Adrenal gland (tissue), 12 donors: ENCODE data around the gene NFATC1. TPM values are rescaled to one million over a fixed set of nuclear protein-coding genes. Genes with fewer than 3 reads are reported as not detected.

Source experiments
- DNase-seq, 7 donors: peaks; one replicate each; pipeline ENCODE4 v3.0.0-alpha.2; 2019 to 2020
- H3K27ac ChIP-seq, 5 donors: fragments of 200-600 bp; sonication (generic) in 4 of 5; 1 replicate in 3 of 5; 2 replicates in 2 of 5; pipeline versions ENCODE4 v1.5.1 to v1.8.0; 2016 to 2020; ENCODE audit warnings: mild to moderate bottlenecking in 1 of 5
- H3K27me3 ChIP-seq: fragments of 200-600 bp; 2 replicates; pipeline ENCODE4 v1.8.0; 2021
- H3K36me3 ChIP-seq, 2 donors: fragments of 200-600 bp; replicated peaks in 1 of 2; 1 replicate in 1 of 2; 2 replicates in 1 of 2; pipeline versions ENCODE4 v1.5.1 to v1.8.0; 2018 to 2022
- H3K4me1 ChIP-seq, 2 donors: fragments of 200-600 bp; replicated peaks in 1 of 2; 1 replicate in 1 of 2; 2 replicates in 1 of 2; pipeline versions ENCODE4 v1.5.1 to v1.8.0; 2018 to 2021
- H3K4me3 ChIP-seq, 4 donors: fragments of 200-600 bp; sonication (generic) in 3 of 4; one replicate each; pipeline ENCODE4 v1.5.1; 2016 to 2018
- H3K9me3 ChIP-seq, 3 donors: fragments of 200-600 bp; sonication (generic) in 1 of 3; replicated peaks in 1 of 3; 1 replicate in 2 of 3; 2 replicates in 1 of 3; pipeline versions ENCODE4 v1.5.1 to v1.8.0; 2016 to 2021
- CTCF ChIP-seq, 6 experiments: fragments of 450-650 bp in 4 of 6; fragments of 200-600 bp in 2 of 6; sonication (generic) in 1 of 6; IDR thresholded peaks; 1 replicate in 5 of 6; 2 replicates in 1 of 6; pipeline versions ENCODE4 v1.5.1 to v1.8.0; 2016 to 2021; ENCODE audit warnings: antibody characterized with exemption in 6 of 6, mild to moderate bottlenecking in 2 of 6, moderate library complexity in 1 of 6
- POLR2A ChIP-seq, 2 donors: fragments of 450-650 bp; IDR thresholded peaks; one replicate each; pipeline ENCODE4 v1.6.1; 2017; ENCODE audit warnings: antibody characterized with exemption in 2 of 2, mild to moderate bottlenecking in 2 of 2, moderate library complexity in 1 of 2
- WGBS, 4 donors: extraction: QIAGEN DNeasy Blood & Tissue Kit in 2 of 4; methylation state at CpG; one replicate each; pipeline versions ENCODE4 v1.1.5 to v1.1.7; 2013 to 2017; 5-methylcytosine and 5-hydroxymethylcytosine counted together
- intact Hi-C, 2 donors: fragments of 100-400 bp; cut with DNase I; formaldehyde crosslinking; loops; one replicate each; pipeline versions ENCODE4 v1.14.1 to v1.15.0; 2022 to 2023
- polyA plus RNA-seq, 3 donors: library from polyadenylated mRNA; stranded (reverse); fragments of 200-250 nt in 2 of 3; fragments of 350-450 nt in 1 of 3; fragmentation: Illumina TruSeq in 1 of 3; extraction: RNeasy Lipid Tissue Mini Kit (QIAGEN cat#74804) in 1 of 3; gene quantifications; one replicate each; pipeline ENCODE4 v1.2.3, GENCODE V29; 2013 to 2014
- total RNA-seq, 9 donors: library from RNA; depleted of rRNA in 4 of 9; stranded (reverse); fragments of >200 nt in 4 of 9; fragments of 120-200 nt in 1 of 9; fragmentation: NEBNext Ultra II Directional in 1 of 9; extraction: Animal tissue kit (Norgen Biotek cat#: 25700) in 1 of 9; gene quantifications; one replicate each; pipeline versions ENCODE4 v1.1.0 to v1.2.4, GENCODE V29; 2013 to 2023
- donor health status: healthy with polysubstance abuse.
- donor health status: Bipolar disorder and iron deficiency.
- donor health status: DM: yes; HTN: yes; CAD: no.
- donor health status: DM: no; HTN: no; CAD: no.
- donor health status: DM: no; HTN: no; CAD: no.
- donor health status: DM: yes; HTN: yes; CAD: no.

The NFATC1 gene
- total and polyA plus RNA-seq, 12 donors, result 0.50 to 20.9 (median 6.7) TPM

GRCh38 chr18:79530821-79531220 lies 135.1 kb downstream of the NFATC1 start:
- H3K36me3 ChIP-seq, result peaks cover 0 to 10% of the 10 kb centered on the region in 2 donors
- H3K4me1 ChIP-seq, result no peaks in the 10 kb centered on the region
- H3K9me3 ChIP-seq, result no peaks in the 10 kb centered on the region
- TF ChIP-seq CTCF (IDR thresholded peaks at IDR 0.05) (no peak), POLR2A (IDR thresholded peaks at IDR 0.05) (no peak)
- no peak overlapping the region for H3K4me3 ChIP-seq
- intact Hi-C loops, result no loop called here
- peak in 1 of 7 donors; percentile 4 for DNase-seq
- no peak overlapping the region for H3K27ac ChIP-seq
- no peaks in the 10 kb centered on the region for H3K27me3 ChIP-seq
- WGBS, 4 donors, result 86 to 92% (median 89%) methylated on average over 18 of the region's 18 CpGs

- peak in 1 of 7 donors; percentile 3 for DNase-seq
- H3K9me3 ChIP-seq, result no peaks in the 10 kb centered on the region
- H3K4me1 ChIP-seq, result no peaks in the 10 kb centered on the region
- no peak overlapping the region for H3K27ac ChIP-seq
- no peak for TF ChIP-seq POLR2A (IDR thresholded peaks at IDR 0.05)
- TF ChIP-seq CTCF (IDR thresholded peaks at IDR 0.05), result no peak
- peaks cover 0 to 10% of the 10 kb centered on the region in 2 donors for H3K36me3 ChIP-seq
- H3K27me3 ChIP-seq, result no peaks in the 10 kb centered on the region
- intact Hi-C loops, result no loop called here
- H3K4me3 ChIP-seq, result no peak overlapping the region
- 51 to 78% (median 66%) methylated on average over 18 to 20 of the region's 20 CpGs for WGBS, 4 donors
These were observed 135.7 kb downstream of the NFATC1 start for GRCh38 chr18:79531386-79531785.

- H3K27ac ChIP-seq, result no peak overlapping the region
- H3K9me3 ChIP-seq, result no peaks in the 10 kb centered on the region
- peak in 1 of 7 donors; percentile 2 for DNase-seq
- no peaks in the 10 kb centered on the region for H3K27me3 ChIP-seq
- H3K4me3 ChIP-seq, result no peak overlapping the region
- 25 to 56% (median 47%) methylated on average over 4 to 16 of the region's 18 CpGs for WGBS, 4 donors
- H3K4me1 ChIP-seq, result no peaks in the 10 kb centered on the region
- intact Hi-C loops, result no loop called here
- H3K36me3 ChIP-seq, result peaks cover 0 to 10% of the 10 kb centered on the region in 2 donors
- TF ChIP-seq CTCF (IDR thresholded peaks at IDR 0.05), result no peak
- TF ChIP-seq POLR2A (IDR thresholded peaks at IDR 0.05), result no peak
These were observed 136.2 kb downstream of the NFATC1 start for GRCh38 chr18:79531926-79532312.

GRCh38 chr18:79532313-79533007 lies 136.7 kb downstream of the NFATC1 start:
- TF ChIP-seq CTCF (IDR thresholded peaks at IDR 0.05), result no peak
- no peak for TF ChIP-seq POLR2A (IDR thresholded peaks at IDR 0.05)
- peak in 1 of 7 donors; percentile 5 for DNase-seq
- Histone ChIP-seq H3K9me3 (no peaks in the 10 kb centered on the region), H3K36me3 (peaks cover 0 to 10% of the 10 kb centered on the region in 2 donors), H3K27ac (no peak overlapping the region), H3K27me3 (no peaks in the 10 kb centered on the region), H3K4me3 (no peak overlapping the region), H3K4me1 (no peaks in the 10 kb centered on the region)
- 40 to 70% (median 48%) methylated on average over 24 to 34 of the region's 34 CpGs for WGBS, 4 donors
- intact Hi-C loops, result no loop called here
